KG1 (cell line): ENCODE data around the gene SMARCE1.
A peak's percentile ranks its signal among the peaks of the same experiment; 100 is the strongest.

Experiments used
- DNase-seq: peaks from one replicate; lab custom pipeline; 2025; lab: John Stamatoyannopoulos, UW

SMARCE1 gene

DNA sequence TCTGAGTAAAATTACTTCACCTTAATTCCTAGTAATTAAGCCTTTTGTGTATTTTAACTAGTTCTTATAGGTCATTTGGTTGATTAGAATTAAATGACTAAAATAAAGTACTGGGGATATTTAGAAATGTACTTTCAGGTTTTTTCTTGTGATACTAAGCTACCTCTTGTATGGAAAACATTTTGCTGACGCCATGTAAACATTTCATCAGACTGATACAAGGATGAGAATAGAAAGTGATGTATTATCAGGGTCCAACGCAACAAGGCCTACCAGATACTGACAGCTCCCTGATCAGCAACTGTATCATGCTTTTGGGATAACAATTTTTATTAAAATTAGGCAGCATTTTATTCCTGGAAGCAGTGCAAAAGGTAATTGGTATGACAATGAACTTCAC lies 1.7 kb downstream of the SMARCE1 start:
- DNase-seq = no peak

DNA sequence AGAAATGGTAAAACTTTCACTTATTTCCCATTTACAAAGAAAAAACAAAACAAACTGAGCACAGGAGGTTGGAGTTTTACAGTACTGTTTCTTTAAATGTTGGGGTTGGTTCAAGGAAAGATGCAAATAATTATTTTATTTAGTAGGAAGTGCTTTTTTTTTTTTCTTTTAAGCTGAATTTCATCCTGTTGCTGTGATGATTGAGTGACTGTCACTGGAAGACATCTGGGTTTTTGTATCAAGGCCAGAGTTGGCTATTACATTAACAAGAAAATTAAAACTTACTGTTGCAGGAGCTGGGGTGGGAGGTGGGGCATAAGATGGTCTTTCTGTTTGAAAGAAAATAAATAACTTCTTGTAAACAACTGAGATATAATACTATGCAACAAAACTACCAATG lies 2.3 kb downstream of the SMARCE1 start:
- no peak for DNase-seq

DNA sequence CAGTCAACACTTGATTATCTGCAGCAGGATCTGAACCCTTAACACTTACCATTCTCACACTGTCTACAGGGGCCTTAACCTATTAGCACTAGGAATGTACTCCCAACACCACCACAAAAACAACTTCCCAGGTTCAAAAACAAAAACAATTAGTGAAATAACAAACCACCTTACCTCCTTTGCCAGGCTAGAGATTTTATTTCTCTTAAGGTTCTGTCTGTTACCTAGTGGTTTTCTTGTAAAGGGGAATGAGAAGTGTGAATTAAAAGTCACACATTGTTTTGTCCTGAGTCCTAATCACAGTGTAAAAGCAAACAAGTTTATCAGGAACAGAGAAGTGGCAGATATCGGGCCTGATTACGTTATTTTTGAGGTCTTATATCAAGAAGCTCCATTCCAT lies 9.7 kb downstream of the SMARCE1 start:
- DNase-seq = no peak

DNA sequence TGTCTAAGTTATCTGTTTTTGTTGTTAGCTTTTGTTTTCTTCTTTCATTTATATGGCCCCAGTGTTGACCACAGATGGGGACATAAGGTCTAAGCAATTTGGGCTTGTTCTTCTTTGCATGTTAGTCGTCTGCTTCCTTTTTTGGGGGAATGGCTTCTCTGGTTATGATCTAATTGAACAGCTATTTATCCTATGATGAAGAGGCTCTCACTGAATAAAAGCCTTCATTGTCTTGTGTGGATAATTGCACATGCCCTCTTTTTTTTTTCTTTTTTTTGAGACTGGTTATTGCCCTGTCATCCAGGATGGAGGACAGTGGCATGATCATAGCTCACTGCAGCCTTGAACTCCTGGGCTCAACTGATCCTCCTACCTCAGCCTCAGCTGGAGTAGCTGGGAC lies 13.7 kb downstream of the SMARCE1 start:
- no peak for DNase-seq

DNA sequence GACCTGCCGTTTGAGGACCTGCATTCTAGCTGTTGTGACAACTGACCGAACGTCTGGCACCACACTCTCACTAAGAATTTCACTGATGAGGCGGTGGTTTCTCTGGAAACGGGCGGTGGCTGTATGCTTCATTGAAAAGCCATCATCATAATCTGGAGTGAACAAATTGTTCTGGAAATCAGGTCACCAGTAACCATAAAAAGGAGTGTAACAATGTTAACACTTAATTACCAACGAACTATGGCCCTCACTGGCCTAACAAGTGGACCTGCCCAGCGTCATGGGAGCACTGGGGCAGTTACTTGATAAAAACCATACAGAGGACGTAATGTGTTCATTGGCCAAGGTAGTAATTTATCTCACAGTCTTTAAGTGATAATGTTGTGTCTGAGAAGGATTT lies 15.4 kb downstream of the SMARCE1 start:
- DNase-seq = no peak

DNA sequence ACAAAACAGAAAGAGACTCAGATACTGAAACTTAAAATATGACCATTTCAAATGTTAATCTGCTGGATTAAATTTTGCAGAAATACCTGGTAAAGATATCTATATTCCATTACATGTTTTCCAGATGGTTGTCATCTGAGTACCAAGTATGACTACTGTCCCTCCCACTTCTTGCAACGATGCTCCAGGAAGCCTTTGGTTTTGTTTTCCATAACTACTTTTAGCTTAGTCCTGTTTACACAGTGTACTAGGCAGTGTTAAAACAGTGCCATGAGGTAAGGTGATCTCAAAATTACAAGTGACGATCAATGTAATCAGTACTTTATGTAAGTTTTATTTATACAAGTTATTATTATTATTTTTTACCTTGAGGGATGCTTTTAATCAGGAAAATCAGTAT lies 17.8 kb downstream of the SMARCE1 start:
- DNase-seq = no peak

DNA sequence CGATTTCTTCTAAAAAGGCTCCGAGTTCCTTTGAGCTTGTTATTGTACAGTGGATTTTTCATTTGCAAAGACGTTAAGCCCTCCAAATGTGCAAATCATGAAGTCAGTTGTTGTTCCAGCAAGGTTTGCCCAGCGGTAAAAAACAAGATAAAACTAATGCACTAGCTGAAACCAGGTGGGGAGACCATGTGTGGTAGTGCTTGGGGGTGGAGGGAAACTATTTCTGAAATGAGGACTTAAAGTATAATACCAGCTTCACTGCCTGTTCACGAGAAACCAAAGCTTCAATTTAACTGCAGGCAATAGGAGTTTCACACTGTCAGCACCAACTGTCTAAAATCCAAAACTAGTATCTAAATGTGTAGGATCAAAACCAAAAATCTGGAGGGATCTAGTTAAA lies 22.3 kb downstream of the SMARCE1 start:
- no peak for DNase-seq

DNA sequence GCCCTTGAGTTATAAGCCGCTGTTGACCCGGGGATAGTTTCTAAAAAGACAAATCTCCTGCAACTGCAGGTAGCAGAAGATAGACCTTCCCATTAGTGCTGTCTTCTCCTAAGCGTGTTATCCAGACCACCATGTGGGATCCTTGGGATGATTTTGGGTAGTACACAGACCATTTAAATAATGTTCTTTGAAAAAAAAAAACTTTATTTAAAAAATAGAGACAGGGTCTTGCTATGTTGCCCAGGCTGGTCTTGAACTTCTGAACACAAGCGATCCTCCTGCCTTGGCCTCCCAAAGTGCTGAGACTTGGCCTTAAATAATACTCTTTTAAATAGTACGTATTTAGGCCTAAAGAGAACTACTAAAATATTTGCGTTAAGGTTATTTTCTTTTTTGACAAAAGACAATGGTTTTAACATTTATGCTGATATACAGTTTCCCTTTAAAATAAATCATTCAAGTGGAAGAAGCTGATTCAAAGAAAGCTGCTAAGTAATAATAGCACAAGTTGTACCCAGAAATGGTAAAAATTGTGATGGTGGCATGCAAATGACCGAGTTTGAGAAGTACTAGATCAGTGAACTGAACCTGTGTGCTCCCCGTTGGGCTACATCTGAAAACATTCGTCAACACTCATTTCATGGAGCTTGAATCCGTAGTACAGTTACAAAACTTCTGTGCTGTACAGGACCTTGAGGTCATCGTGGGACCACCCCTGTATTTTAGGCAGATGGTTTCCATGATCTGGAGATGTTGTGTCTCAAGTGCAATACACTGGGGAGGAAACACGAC lies 24.0 kb downstream of the SMARCE1 start:
- no peak for DNase-seq

DNA sequence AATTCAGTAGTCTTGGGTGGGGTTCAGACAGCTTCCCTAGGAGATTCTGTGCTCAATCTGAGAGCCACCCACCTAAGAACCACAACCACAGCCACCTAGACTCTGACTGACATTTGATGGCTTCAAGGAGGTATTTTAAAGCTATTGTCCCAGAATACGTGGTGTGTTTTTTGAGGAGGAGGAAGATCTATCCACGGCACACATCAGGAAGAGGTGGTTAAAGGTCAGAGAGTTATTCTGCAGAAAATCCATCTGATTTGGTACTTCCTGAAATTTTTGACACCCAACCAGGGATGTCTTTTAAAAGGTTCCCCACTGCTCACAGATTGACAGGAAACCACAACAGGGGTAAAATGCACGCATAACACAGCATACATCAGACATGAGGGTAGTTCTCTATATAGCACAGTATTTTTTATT lies 25.1 kb downstream of the SMARCE1 start:
- DNase-seq = peak; percentile 15

DNA sequence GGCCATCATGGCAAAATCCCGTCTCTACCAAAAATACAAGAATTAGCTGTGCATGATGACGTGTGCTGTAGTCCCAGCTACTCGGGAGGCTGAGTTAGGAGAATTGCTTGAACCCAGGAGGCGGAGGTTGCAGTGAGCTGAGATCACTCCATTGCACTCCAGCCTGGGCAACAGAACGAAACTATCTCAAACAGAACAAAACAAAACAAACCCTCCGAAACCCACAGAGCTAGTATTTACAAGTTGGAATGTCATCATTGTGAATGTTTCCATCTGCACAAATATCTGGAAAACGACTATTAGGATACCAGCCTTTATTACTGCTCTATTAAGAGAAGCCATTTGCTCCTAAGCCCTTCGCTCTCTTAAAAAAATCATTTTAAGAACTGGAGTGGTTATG lies 26.0 kb downstream of the SMARCE1 start:
- no peak for DNase-seq

DNA sequence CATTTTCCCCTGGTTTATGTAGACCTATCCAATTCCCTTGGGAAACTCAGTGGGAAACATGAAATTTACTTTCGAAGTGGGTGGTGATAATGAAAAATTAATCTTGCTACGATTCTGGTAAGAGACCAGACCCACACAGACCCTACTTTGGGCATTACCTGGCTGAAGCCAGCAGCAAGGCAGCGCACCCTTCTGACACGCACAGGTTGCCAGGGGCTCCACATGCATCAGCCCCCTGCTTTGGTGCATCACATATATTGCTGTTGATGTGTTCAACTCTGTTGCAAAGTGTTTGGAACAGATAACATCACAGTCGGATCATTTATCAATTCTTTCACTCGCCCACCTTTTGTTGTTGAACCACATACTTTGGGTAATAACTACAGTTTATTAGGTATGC lies 26.6 kb downstream of the SMARCE1 start:
- DNase-seq = no peak

DNA sequence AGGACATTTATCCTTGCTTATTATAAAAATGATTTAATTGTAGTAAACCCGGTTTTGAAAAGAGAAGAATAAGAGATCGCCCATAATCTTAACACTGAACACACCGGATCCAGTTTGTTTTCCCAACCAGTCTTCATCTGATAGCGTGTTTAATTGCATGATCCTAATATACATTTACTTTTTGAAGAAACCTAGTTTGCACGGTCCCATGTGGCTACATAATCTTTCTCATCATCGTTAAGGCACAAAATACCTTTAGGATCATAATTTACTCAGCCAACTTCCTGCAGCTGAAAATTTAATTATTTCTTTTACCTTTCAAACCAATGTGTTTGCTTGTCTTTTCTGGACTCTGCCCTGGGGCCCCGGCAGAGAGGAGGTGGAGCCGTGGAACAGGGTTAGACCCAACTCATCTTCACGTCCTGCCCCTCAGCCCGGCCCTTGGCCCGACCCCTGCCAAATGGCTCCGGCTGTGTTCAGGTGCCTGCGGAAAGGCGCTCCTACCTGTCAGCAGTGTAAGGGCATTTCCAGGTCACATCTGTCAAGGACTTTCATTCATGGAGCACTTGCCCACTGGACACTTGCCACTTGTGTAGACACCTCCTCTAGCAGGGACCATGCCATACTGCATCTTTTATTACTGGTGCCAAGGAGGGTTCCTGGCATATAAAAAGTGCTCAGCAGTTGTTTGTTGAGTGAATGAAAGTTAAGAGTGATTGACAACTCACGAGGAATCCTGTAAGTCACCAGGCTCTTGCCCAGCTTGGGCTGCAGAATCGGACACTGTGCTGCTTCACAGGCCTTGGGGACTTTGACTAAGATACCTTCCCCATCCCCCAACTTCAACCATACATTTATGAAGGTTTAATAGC lies 28.6 kb downstream of the SMARCE1 start:
- DNase-seq = no peak

DNA sequence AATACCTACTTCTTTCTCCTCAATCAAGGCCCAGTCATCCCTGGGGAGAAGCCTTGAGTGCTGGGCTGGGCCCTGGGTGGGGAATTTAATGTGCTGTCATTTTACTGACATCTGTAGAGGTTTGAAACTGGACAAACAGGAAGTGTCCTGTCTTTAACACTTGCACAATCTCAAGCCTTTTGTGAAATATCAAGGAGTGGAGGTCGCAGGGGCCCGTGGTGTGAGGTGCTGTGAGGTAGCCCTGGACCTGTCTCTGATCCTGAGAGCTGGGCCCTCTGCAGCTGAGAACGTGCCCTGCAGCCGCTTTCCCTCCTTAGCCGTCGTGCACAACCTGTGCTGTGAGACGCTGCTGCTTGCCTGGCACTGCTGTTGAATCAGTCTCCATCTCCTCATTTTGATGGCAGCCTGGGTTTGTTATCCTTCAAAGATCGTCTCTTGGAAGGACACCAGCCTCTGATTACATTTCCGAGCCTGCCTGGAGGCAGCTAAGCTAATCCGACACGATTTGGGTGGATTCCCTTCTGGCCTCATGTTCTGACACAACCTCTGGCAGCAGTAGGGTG lies 29.9 kb downstream of the SMARCE1 start:
- no peak for DNase-seq

DNA sequence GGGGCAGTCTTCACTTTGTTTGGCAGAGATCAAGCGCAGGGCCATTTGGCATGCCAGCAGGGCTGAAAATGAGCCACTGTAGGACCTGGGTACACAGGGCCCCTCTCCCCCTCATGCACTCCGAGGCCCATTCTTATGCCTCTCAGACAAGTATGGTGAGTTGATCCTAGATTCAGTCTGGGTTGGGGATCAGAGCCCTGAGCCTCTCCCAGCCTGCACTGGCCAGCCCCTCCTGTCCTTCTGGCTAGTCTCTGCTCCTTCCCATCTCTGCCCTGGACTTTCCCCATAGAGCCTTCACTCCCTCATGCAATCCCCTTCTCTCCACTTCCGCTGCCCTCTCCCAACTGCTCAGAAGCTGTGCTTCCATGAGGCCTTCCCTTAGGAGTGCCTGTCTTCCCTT lies 31.0 kb downstream of the SMARCE1 start:
- no peak for DNase-seq

DNA sequence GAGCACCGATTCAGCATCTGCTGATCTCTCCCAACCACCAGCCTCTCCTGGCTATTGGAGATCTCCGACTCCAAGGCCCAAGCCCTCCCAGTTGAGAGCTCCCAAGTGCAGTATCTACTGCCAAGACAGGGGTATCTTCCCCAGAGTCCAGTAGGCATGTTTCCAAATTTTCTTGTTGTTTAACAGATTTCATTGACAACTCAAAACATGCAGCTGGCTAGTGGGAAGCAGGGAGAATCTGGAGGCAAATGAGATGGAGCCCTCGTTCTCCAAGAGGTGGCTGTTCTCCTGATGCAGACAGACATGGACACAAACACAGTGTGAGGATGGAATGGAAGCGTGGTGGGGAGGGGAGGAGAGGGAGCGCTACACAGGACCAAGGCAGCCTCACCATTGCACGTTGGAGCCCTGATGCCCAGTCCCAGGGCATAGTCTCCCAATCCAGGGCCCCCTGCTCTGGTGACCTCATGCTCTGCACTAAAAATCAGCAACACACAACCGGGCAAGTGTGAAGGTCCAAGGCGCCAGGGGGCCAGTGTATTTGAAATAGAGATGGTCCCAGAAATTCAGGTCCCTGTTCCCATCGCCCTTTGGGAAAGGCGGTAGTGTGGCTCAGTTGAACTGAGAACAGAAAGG lies 31.7 kb downstream of the SMARCE1 start:
- no peak for DNase-seq

DNA sequence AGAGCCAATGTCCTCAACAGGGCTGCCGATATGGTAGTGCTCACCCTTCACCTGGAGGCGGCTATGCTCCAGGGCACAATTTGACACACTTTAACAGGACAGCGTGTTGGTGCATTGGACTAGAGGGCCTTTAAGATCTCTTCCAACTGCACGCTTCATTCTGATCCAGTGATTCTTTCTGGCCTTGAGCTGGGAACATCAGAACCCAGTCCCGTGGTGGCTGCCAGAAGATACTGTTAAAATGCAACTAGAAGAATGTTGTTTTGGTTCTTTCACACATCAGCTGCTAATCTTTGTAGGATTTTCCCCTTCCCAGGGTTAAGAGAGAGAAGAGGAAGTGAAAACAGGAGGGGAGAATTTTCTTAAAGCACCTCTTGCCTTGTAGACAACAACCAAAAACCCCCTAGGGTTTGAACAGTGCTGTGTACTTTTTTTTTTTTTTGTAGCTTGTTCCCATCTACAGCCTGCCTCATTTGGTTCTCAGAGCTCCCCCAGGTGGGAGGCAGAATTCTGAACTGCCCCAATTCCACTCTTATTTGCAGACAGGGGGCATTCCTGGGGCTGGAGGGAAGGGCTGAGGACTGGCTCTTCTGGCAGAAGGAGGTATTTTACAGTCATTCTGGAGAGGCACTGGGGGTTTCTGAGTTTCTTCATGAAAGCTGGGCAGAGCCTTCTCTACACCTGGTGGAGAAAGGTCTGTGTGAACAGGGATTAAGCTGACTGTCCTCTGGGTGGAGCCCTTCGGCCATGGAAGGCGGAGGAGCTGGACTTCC lies 32.4 kb downstream of the SMARCE1 start:
- DNase-seq = no peak

DNA sequence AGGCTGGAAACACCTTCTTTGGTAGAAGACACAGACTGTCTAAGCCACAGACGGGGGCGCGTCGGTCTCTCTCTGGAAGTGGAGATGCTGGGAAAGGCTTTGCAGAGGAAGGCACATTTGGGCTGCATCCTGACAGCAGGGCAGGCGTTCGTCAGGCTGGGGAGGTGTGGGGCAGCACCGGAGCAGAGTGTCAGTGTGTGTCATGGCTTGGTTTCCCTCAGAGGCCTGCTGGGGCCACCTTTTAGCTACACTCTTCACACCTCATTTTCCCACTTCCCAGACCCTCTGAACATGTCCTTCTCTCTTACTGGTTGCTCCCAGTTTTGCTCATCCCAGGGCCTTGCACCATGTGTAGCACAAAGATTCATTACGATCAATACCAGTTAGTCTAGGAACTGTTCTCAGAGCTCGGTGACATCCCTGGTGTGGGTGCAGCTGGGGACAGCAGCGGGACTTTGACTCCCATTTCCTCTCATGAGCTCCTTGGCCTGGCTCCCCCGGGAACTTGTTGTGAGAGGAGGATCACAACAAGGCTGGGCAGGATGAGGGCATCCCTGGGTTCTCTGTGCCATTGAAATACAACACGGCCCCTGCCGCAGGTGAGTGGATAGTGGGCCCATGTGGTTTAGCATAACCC lies 33.1 kb downstream of the SMARCE1 start:
- no peak for DNase-seq

DNA sequence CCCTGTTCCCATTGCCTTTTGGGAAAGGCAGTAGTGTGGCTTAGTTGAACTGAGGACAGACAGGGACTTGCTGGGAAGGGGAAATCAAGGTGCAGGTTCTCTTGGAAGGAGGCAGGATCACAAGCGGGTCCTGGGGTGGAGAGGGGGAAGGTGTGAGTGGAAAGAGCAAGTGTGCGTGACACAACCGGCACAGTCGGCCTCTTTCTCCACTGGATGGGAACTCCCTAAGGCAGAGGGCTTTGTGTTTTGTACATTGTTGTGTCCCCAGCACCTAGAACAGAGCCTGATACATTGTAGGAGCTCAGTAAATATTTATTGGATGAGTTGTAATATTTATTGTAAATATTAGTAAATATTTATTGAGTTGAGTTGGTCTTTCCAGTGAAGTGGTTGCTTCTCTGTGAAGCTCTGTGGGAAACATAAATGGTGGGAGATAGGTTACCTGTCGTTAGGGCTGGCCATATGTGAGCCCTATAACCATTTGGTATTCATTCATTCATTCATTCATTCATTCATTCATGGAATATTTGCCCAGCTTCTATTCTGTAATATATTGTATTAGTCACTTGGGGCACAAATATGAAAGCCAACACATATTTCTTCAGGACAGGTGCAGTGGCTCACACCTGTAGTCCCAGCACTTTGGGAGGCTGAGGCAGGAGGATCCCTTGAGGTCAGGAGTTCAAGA lies 34.0 kb downstream of the SMARCE1 start:
- no peak for DNase-seq

DNA sequence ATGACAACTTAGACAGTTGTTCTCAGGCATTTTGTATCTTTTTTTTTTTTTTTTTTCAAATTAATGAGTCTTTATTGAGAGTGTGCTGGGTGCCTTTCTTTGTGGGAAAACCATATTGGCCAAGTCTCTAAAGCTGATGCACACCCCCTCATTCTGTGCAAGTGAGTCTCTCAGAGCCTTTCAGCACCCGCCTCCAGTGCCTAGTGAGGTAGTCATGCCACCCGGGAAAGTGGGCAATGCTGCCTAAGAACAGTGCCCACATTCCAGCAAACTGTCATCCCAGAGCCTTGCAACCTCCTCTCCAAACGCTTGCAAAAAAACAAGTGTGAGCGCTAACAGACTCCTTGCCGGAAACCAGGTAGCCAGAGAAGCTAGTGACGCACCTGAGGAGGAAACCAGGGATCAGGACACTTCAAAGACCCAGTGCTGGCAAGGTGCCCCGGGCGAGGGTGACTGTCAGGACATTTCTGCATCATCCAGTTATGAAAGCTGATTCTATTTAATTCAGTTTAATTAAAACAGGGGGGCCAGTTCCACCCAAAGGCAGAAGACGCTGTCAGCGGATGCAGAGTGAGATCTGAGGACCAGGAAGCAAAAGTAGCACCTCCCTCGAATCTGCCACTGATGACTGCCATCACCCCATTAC lies 34.9 kb downstream of the SMARCE1 start:
- DNase-seq = no peak

DNA sequence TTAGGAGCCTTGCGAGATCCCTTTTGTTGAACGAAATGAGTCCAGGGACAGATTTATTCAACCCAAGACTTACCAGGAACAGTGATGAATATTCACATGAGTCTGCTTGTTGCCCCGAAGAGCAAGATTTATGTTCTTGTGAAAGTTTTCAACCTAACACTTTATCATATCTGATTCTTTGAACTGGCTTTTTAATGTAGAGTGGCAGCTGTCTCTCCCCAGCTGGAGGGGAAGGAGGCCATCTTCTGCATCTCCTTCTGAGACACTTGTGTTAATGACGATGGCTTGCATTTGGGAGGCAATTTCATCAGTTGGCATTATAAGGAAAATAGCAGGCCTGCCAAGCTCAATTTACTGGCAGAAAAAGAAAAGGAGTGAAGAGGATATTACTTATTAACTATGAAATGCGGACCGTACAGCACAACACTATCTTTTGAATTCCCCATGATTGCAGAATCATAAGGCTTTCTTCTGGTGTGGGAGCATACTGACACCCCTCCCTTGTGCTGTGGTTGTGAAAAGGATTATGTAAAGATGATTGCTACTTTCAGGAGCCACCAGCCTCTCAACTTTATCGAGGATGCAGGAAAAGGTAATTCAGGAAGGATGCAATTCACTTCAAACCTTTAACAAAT lies 35.7 kb downstream of the SMARCE1 start:
- DNase-seq = no peak
